Activated T-helper 1 cell treated with anti-CD3 and anti-CD28 coated beads, Interleukin-12 subunit alpha, Interleukin-12 subunit beta, Interleukin-2, Interleukin-4 antibody, amounts not matched to agents 30 ng/mL and 10 ng/mL and 1 ng/mL, durations not matched to agents 14 hours and 24 hours and 36 hours (primary cell): ENCODE data around the gene TRIM10. TPM values are rescaled to one million over a fixed set of nuclear protein-coding genes. Genes with fewer than 3 reads are reported as not detected.
"Not testable (repeated sequence)": the region's sequence is repeated elsewhere in the genome, so short reads cannot be mapped to it uniquely, and the experiment has no call there.

ENCODE experiments used
- DNase-seq: peaks from one replicate; pipeline ENCODE4 v3.0.0; 2021; ENCODE audit warnings: low spot score
- H3K27ac Mint-ChIP-seq: one replicate; pipeline ENCODE4 v1.8.0; 2021; ENCODE audit warnings: mild to moderate bottlenecking, mixed read lengths
- H3K27me3 Mint-ChIP-seq: one replicate; pipeline ENCODE4 v1.8.0; 2022; ENCODE audit warnings: mild to moderate bottlenecking, moderate library complexity, mixed read lengths; ENCODE audit not compliant: insufficient read depth
- H3K36me3 Mint-ChIP-seq: one replicate; pipeline ENCODE4 v1.8.0; 2021; ENCODE audit warnings: low read depth, mixed read lengths
- H3K4me1 Mint-ChIP-seq: one replicate; pipeline ENCODE4 v1.8.0; 2021; ENCODE audit warnings: low read depth, mixed read lengths
- H3K4me3 Mint-ChIP-seq: one replicate; pipeline ENCODE4 v1.8.0; 2021; ENCODE audit warnings: mild to moderate bottlenecking, moderate library complexity, mixed read lengths
- H3K9me3 Mint-ChIP-seq: one replicate; pipeline ENCODE4 v1.8.0; 2021; ENCODE audit warnings: mixed read lengths
- intact Hi-C: fragments of 100-400 bp; cut with micrococcal nuclease; formaldehyde crosslinking; loops from one replicate; pipeline ENCODE4 v1.15.1; 2024
- total RNA-seq: library from RNA; stranded (reverse); gene quantifications from 2 replicates; pipeline ENCODE4 v1.2.3, GENCODE V29; 2022

Gene TRIM10
- total RNA-seq, 1 donor from 2014 or later, result 0.08 TPM

- Mint-ChIP-seq H3K9me3 (no peaks in the 10 kb centered on the region), H3K27ac (peak overlapping the region; percentile 21), H3K4me1 (peaks cover 25% of the 10 kb centered on the region), H3K36me3 (no peaks in the 10 kb centered on the region), H3K4me3 (no peak overlapping the region), H3K27me3 (peaks cover 61% of the 10 kb centered on the region)
- intact Hi-C loops, result no loop called here
- no peak for DNase-seq
Measured at GRCh38 chr6:30127238-30128093, 33.5 kb downstream of the TRIM10 start.

- H3K4me3 Mint-ChIP-seq, result no peak overlapping the region
- H3K27me3 Mint-ChIP-seq, result peaks cover 44% of the 10 kb centered on the region
- no peaks in the 10 kb centered on the region for H3K36me3 Mint-ChIP-seq
- DNase-seq, result no peak
- H3K4me1 Mint-ChIP-seq, result no peaks in the 10 kb centered on the region
- no peaks in the 10 kb centered on the region for H3K9me3 Mint-ChIP-seq
- intact Hi-C loops, result no loop called here
- no peak overlapping the region for H3K27ac Mint-ChIP-seq
Measured at GRCh38 chr6:30122515-30122914, 38.5 kb downstream of the TRIM10 start.

GRCh38 chr6:30121446-30122366, 39.3 kb downstream of the TRIM10 start:
- H3K27ac Mint-ChIP-seq, result no peak overlapping the region
- H3K4me1 Mint-ChIP-seq, result no peaks in the 10 kb centered on the region
- H3K9me3 Mint-ChIP-seq, result no peaks in the 10 kb centered on the region
- no peak for DNase-seq
- H3K36me3 Mint-ChIP-seq, result no peaks in the 10 kb centered on the region
- peaks cover 40% of the 10 kb centered on the region for H3K27me3 Mint-ChIP-seq
- intact Hi-C loops, result no loop called here
- H3K4me3 Mint-ChIP-seq, result no peak overlapping the region

DNA sequence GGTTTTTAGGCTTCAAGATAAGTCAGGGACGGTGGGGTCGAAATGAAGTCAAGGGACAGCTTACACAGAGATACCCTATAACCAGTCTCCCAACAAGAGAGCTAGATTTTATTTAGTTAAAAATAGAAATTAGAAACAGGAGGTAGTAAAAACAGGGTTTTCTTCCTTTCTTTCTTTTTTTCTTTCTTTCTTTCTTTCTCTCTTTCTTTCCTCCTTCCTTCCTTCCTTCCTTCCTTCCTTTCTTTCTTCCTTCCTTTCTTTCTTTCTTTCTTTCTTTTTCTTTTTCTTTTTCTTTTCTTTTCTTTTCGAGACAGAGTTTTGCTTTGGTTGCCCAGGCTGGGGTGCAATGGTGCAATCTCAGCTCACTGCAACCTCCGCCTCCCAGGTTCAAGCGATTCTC, 42.3 kb downstream of the TRIM10 start:
- DNase-seq, H3K4me3 Mint-ChIP-seq, intact Hi-C loops, H3K4me1 Mint-ChIP-seq, H3K27ac Mint-ChIP-seq, H3K9me3 Mint-ChIP-seq, H3K36me3 Mint-ChIP-seq: not testable (repeated sequence)
- H3K27me3 Mint-ChIP-seq, result peaks cover 52% of the 10 kb centered on the region

- intact Hi-C loops, result no loop called here
- H3K4me3 Mint-ChIP-seq, result no peak overlapping the region
- peaks cover 56% of the 10 kb centered on the region for H3K27me3 Mint-ChIP-seq
- H3K9me3 Mint-ChIP-seq, result no peaks in the 10 kb centered on the region
- H3K4me1 Mint-ChIP-seq, result peaks cover 15% of the 10 kb centered on the region
- H3K27ac Mint-ChIP-seq, result no peak overlapping the region
- DNase-seq, result no peak
- no peaks in the 10 kb centered on the region for H3K36me3 Mint-ChIP-seq
Measured at GRCh38 chr6:30116724-30117123, 44.3 kb downstream of the TRIM10 start.

GRCh38 chr6:30113841-30114240, 47.2 kb downstream of the TRIM10 start:
- intact Hi-C loops, result no loop called here
- Mint-ChIP-seq H3K36me3 (no peaks in the 10 kb centered on the region), H3K27me3 (peaks cover 51% of the 10 kb centered on the region), H3K9me3 (no peaks in the 10 kb centered on the region), H3K4me3 (no peak overlapping the region), H3K4me1 (peaks cover 15% of the 10 kb centered on the region), H3K27ac (no peak overlapping the region)
- DNase-seq, result no peak

DNA sequence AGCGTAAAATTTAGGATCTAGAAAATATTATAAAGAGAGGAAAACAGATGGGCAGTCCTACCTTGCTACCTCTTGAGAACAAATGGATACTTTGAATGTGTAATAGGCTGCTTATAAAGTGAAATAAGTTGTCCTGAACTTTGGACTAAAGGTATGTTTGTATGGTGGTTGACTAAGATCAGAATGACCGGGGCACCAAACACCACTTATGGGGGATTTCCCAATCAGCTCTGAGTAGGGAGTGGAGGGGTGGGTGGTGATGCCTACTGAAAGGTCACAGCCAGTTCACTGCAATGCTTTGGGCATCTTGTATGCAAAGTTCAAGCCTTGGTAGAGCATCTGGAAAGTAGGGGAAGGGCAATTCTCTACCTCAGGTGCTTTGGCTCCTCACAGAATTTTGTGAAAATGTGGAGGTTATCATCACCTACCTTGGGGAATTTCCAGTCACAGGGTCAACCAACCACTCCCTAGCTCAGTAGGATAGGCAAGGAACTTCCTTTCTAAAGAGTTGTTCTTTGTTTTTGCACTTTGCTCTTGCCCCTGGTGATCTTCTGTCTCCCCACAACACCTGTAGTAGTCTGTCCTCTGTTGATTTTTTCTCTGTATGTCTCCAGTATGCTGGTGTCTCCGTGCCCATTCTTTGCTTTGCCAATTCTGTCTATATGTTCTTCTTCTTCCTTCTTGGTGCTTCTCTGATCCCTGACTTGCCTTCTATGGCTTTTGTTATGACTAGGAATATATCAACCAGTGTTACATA, 47.8 kb downstream of the TRIM10 start, which contains the start of gene TRIM31:
Gene TRIM31 (minus strand): TSS at position 88 of the 757 bp plus-strand sequence. CDS start 285 bp downstream, outside the sequence.
- intact Hi-C loops, result no loop called here
- H3K4me3 Mint-ChIP-seq, result no peak within 1 kb of the TSS
- H3K27me3 Mint-ChIP-seq, result peaks cover 51% of the 10 kb centered on the region

GRCh38 chr6:30112402-30112994, 48.5 kb downstream of the TRIM10 start:
- no peak for DNase-seq
- H3K27me3 Mint-ChIP-seq, result peaks cover 55% of the 10 kb centered on the region
- H3K4me3 Mint-ChIP-seq, result no peak overlapping the region
- no peak overlapping the region for H3K27ac Mint-ChIP-seq
- no peaks in the 10 kb centered on the region for H3K9me3 Mint-ChIP-seq
- no peaks in the 10 kb centered on the region for H3K36me3 Mint-ChIP-seq
- H3K4me1 Mint-ChIP-seq, result peaks cover 15% of the 10 kb centered on the region
- intact Hi-C loops, result no loop called here

More for the DNA sequence above, 47.8 kb downstream of the TRIM10 start, which contains the start of gene TRIM31:
- peaks cover 15% of the 10 kb centered on the region for H3K4me1 Mint-ChIP-seq
- no peaks in the 10 kb centered on the region for H3K36me3 Mint-ChIP-seq
- no peak within 1 kb of the TSS for H3K27ac Mint-ChIP-seq
- DNase-seq, result no peak
- H3K9me3 Mint-ChIP-seq, result no peaks in the 10 kb centered on the region

DNA sequence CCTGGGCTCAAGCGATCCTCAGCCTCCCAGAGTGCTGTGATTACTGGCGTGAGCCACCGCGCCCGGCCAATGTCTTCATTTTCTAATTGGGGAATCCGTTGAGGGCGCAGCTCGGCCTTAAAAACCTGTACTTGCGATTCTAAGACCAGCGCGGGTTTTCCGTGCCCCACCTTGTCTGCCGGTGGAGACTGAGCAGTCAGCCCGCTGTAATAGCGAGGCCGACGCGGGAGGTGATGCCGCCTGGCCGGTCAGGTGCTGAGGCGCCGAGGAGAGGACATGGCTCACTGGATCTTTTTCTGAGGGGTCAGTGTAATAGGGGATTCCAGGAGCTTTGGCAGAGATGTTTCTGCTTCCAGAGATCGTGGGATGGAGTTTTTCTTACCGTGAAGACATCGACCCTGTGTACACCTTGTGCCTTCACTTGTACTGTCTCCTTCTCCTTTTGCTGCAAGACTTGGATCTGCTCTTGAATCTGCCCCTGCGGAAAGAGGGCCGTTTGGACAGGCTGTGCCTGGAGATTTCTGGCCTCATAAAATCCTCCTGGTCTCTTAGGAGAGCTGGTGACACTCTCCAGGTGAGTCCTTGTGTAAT, 49.6 kb downstream of the TRIM10 start:
- intact Hi-C loops, result no loop called here
- Mint-ChIP-seq H3K27me3 (peaks cover 56% of the 10 kb centered on the region), H3K4me1 (peaks cover 15% of the 10 kb centered on the region), H3K27ac (no peak overlapping the region), H3K4me3 (no peak overlapping the region), H3K9me3 (no peaks in the 10 kb centered on the region), H3K36me3 (no peaks in the 10 kb centered on the region)
- no peak for DNase-seq

DNA sequence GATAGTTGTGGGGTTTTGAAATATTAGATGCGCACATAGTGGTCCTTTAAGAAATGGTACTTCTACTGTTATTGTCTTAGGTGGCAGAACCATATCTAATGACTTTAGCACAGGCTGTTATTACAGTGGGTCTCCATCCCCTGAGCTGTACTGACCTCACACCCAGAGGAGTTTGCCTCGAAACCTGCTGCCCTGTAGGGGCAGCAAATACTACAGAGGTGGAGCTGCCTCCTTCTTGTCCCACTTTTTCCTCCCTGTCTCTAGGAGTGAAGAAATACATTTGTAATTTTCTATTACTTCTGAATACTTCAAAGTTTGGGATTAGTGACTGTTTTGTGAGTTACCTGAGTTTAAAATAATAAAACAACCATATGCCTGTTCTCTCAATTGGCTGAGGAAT, 56.4 kb downstream of the TRIM10 start:
- Mint-ChIP-seq H3K27ac (no peak overlapping the region), H3K4me1 (peaks cover 33% of the 10 kb centered on the region), H3K27me3 (peaks cover 44% of the 10 kb centered on the region), H3K4me3 (no peak overlapping the region), H3K36me3 (peaks cover 2% of the 10 kb centered on the region), H3K9me3 (no peaks in the 10 kb centered on the region)
- intact Hi-C loops, result loop anchor here (5.0 kb wide), 3 partner anchors 243 to 348 kb away; partner anchors contain the start of gene RPP21
- DNase-seq, result no peak

- peaks cover 3% of the 10 kb centered on the region for H3K36me3 Mint-ChIP-seq
- intact Hi-C loops, result loop anchor here (1.0 to 5.0 kb wide), 8 partner anchors 27 to 348 kb away; partner anchors contain the start of genes PPP1R11, RPP21 and TRIM26
- peaks cover 52% of the 10 kb centered on the region for H3K27me3 Mint-ChIP-seq
- no peak for DNase-seq
- peaks cover 38% of the 10 kb centered on the region for H3K4me1 Mint-ChIP-seq
- H3K9me3 Mint-ChIP-seq, result no peaks in the 10 kb centered on the region
- no peak overlapping the region for H3K27ac Mint-ChIP-seq
- peak overlapping the region; percentile 82 for H3K4me3 Mint-ChIP-seq
Measured at GRCh38 chr6:30103872-30104179, 57.2 kb downstream of the TRIM10 start.
